Stimulated activated CD4-positive, alpha-beta T cell treated with anti-CD3 and anti-CD28 coated beads, Interleukin-2, amount 100 ng/mL, for 48 hours (primary cell): Measurements from ENCODE around the gene CRYZL1.

Experiments
- DNase-seq, 2 donors: peaks; one replicate each; pipeline ENCODE4 v3.0.0-alpha.2; 2020

CRYZL1 gene

GRCh38 chr21:33558777-33559421 lies 82.6 kb downstream of the CRYZL1 start:
- DNase-seq = no peak

- DNase-seq = no peak
Observed at GRCh38 chr21:33557447-33557846, 84.1 kb downstream of the CRYZL1 start.

DNA sequence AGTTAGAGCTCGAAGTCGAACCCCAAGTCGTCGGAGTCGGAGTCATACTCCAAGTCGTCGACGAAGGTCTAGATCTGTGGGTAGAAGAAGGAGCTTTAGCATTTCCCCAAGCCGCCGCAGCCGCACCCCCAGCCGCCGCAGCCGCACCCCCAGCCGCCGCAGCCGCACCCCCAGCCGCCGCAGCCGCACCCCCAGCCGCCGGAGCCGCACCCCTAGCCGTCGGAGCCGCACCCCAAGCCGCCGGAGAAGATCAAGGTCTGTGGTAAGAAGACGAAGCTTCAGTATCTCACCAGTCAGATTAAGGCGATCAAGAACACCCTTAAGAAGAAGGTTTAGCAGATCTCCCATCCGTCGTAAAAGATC lies 86.6 kb downstream of the CRYZL1 start:
- no peak for DNase-seq

DNA sequence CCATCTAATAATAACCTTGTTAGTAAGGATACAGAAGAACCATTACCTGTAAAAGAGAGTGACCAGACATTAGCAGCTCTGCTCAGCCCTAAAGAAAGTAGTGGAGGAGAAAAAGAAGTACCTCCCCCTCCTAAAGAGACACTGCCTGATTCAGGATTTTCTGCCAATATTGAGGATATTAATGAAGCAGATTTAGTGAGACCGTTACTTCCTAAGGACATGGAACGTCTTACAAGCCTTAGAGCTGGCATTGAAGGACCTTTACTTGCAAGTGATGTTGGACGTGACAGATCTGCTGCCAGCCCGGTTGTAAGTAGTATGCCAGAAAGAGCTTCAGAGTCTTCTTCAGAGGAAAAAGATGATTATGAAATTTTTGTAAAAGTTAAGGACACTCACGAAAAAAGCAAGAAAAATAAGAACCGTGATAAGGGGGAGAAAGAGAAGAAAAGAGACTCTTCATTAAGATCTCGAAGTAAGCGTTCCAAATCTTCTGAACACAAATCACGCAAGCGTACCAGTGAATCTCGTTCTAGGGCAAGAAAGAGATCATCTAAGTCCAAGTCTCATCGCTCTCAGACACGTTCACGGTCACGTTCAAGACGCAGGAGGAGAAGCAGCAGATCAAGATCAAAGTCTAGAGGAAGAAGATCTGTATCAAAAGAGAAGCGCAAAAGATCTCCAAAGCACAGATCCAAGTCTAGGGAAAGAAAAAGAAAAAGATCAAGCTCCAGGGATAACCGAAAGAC lies 87.1 kb downstream of the CRYZL1 start:
- DNase-seq = no peak

DNA sequence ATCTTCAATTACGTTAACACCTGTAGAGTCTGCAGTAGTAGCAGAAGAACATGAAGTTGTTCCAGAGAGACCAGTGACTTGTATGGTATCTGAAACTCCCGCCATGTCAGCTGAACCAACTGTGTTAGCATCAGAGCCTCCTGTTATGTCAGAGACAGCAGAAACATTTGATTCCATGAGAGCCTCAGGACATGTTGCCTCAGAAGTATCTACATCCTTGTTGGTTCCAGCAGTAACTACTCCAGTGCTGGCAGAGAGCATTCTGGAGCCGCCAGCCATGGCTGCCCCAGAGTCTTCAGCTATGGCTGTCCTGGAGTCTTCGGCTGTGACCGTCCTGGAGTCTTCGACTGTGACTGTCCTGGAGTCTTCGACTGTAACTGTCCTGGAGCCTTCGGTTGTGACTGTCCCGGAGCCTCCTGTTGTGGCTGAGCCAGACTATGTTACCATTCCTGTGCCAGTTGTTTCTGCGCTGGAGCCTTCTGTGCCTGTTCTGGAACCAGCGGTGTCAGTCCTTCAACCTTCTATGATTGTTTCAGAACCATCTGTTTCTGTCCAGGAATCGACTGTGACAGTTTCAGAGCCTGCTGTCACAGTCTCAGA lies 88.4 kb downstream of the CRYZL1 start:
- no peak for DNase-seq

- DNase-seq = no peak
Observed at GRCh38 chr21:33552093-33552998, 89.2 kb downstream of the CRYZL1 start.

DNA sequence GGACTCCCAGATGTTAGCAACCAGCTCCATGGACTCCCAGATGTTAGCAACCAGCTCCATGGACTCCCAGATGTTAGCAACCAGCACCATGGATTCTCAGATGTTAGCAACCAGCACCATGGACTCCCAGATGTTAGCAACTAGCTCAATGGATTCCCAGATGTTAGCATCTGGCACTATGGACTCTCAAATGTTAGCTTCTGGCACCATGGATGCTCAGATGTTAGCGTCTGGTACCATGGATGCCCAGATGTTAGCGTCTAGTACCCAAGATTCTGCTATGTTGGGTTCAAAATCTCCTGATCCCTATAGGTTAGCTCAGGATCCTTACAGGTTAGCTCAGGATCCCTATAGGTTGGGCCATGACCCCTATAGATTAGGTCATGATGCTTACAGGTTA lies 89.9 kb downstream of the CRYZL1 start:
- DNase-seq = no peak

GRCh38 chr21:33550772-33551660 lies 90.5 kb downstream of the CRYZL1 start:
- no peak for DNase-seq

GRCh38 chr21:33549848-33550771 lies 91.4 kb downstream of the CRYZL1 start:
- DNase-seq = no peak

- DNase-seq = no peak
Observed at GRCh38 chr21:33546086-33546485, 95.5 kb downstream of the CRYZL1 start.

DNA sequence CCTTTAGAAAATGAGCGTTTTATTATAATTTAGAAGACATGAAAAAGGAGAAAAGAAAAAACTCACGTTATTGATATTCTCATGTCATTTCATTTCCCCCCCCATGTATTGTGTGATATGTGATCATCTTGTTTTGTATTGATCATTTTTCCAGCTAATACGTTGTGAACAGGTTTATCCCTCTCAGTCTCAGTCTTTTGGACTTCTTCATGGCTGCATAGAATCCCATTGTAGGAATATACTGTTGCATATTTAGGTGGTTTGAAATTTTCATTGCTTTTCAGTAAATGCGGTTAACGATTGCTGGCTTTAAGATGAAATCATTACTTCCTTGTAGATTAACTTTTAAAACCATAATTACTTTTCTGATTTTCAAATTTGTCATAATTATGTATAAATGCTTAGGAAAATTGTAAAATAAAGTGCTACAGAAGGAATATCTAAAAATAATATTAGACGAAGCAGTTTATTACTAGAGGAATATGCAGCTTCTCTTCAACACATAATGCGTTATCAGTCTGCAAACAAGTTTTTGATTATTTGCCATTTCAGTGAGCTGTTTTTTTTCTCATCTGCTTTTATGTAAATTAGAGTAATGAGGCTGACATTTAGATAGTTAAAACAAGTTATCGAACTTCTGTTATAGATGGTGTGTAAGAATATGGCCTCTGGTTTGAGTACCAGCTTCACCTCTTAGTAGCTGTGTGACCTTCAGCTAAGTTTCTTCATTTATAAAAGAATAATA lies 96.9 kb downstream of the CRYZL1 start:
- DNase-seq = no peak

DNA sequence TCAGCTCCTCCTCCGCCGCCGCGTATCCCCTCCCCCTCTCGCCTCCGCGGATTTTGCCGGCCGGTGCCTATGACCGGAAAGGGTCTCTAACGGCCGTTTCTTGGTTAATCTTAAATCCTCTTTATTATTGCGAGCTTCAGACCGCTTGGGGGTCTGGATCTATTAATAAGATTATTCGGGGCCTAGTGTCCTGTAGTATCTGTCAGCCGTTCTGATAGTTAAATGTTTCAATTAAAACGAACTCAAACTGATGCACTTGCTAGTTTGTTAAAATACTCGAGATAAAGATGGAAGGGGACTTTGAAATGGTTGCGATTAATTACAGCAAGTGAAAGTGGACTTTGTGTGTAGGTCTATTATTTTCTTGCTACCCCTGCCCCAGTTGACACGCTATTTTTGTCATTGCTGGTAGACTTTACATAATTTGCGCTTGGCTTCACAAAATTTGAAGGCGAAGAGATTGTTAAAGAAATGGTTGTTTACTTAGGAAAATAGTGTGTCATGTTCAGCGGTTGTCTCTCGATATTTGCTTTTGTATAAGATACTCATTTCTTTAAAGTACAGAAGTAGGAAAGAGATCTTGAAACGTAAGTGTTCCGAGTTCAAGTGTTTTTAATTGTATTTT lies 97.9 kb downstream of the CRYZL1 start:
- DNase-seq = peak; percentile 69 to 71

DNA sequence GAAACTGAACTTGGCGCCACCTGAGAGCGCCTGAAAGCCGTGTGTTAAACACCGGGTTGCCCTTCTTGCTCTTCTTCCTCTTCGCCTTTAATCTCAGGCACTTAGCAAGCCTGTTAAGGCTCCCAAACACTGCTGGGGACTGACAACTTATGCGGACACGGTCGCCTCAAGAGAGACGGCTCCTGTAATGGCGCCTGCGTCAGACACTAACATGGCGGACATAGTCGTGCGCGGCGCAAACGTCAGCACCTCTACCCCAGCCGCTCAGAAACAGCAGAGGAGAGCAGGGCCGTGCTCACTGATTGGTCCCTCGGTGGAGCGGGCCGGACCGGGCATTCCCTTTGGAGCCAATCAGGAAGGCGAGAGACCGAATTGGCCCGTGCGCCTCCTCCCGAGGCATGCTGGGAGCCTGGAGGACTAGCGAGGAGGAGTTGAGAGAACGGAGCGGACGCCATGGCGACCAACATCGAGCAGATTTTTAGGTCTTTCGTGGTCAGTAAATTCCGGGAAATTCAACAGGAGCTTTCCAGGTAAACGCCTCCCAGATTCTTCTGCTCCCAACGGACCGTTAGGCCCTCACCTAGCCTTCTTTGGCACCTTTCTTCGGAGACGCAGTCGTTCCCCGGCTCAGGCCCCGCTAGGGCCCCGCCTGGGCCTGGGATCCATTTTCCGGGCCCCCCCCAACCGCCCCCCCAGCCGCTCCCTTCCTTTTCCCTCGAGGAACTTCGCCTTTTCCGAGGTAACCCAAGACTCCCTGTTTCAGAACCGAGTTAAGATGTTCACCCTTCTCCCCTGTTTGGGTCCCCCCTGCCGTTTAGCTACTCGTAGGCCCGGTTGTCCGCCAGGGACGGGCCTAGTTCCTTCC lies 98.7 kb downstream of the CRYZL1 start, which contains the start of gene SON:
Gene SON (plus strand): TSS at position 399 of the 865 bp plus-strand sequence. CDS start 55 bp downstream, at position 454.
- peak; percentile 93 to 95 for DNase-seq

DNA sequence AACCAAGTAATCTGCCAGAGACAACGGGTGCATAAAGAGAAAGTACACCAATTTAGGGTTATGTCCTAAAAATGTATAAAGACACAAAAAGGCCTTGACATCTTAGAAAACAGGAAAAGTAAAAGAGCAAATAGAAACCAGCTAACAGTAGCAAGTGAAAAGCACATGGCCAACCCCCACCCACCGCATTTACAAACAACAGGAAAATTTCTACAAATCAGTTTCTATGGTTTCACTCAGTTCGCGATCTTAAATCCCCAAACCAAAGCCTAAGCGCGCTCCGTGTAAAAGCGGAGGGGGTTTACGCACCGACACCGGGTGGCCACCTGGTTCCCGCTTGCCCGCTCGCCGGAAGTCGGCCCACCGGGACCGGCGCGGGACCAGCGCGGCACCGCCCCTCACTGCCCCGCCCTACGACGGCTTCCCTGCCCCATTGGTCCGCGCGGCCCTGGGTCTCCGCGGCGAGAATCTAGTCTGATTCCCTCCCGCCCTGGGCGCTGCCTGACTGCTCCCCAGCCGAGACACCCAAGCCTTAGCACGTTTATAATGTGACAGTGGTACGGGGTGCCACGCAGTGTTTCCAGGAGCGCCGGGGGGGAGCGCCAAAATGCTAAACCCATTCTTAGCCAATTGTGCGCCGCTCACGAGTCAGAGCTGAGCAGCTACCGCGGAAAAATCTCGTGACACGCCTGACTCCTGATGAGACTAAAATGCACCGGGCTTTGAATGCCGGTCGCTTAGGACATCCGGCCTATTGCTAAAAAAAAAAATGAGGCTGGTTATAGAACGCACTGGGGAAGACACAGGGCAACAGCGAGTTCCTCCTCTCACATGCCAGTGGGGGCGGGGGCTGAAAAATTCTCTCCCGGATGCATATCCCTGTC lies 99.5 kb downstream of the CRYZL1 start, which contains the start of gene GART:
Gene GART (minus strand): TSS at position 362 of the 884 bp plus-strand sequence. CDS start 2,802 bp downstream, outside the sequence.
- peak; percentile 75 to 81 for DNase-seq

GRCh38 chr21:33541105-33541711 lies 100.3 kb downstream of the CRYZL1 start:
- no peak for DNase-seq

DNA sequence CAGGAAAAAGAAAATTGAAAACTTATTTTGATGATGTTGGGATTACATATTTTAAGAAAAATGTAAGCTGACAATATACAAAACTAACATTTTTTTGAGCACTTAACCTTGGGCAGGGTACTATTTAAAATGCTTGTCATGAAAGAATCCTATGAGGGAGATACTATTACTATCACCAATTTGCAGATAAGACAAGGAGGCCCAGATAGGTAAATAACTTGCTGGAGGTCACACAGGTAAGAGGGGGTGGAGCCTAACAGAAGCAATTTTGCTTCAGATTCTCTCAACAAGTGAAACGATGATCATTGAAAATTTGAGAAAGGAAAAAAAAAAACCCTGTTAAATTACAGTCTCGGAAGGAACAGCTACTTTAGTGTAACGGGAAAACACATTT lies 100.8 kb downstream of the CRYZL1 start:
- no peak for DNase-seq

DNA sequence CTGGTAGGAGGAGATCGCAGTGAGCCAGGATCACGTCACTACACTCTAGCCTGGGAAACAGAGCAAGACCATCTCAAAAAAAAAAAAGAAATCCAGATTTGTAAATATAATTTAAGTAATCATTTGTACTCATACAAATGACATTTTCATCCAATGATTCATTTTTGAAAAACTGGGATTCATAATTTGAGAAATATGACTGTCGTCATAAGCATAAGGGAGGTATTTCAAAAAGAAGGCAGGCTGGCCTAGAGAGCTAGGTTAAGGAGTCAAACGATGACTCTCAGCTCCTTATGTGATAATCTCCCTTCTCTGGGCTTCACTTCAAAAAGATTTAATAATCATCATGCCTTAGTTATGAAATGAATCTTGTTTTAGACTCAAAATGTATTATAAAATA lies 101.9 kb downstream of the CRYZL1 start:
- no peak for DNase-seq
